Stomach (tissue), 9 donors: ENCODE measurements around the gene COA4. TPM values are rescaled to one million over a fixed set of nuclear protein-coding genes. Genes with fewer than 3 reads are reported as not detected.

ENCODE experiments used
- DNase-seq, 2 donors: peaks; one replicate each; pipeline versions ENCODE4 v3.0.0 to v3.0.0-alpha.2; 2013 to 2019
- H3K27ac ChIP-seq, 5 donors: fragments of 200-600 bp in 4 of 5; sonication (generic) in 4 of 5; one replicate each; pipeline ENCODE4 v1.5.1; 2013 to 2019; ENCODE audit warnings: mild to moderate bottlenecking in 1 of 5, moderate library complexity in 1 of 5
- H3K27me3 ChIP-seq, 3 donors: fragments of 200-600 bp; sonication (generic); one replicate each; pipeline ENCODE4 v1.5.1; 2017 to 2019; ENCODE audit warnings: mixed run types in 1 of 3
- H3K36me3 ChIP-seq, 4 donors: fragments of 200-600 bp; sonication (generic); 1 replicate in 3 of 4; 2 replicates in 1 of 4; pipeline ENCODE4 v1.5.1; 2016 to 2019
- H3K4me1 ChIP-seq, 4 donors: fragments of 200-600 bp; sonication (generic); one replicate each; pipeline ENCODE4 v1.5.1; 2016 to 2019
- H3K4me3 ChIP-seq, 4 donors: fragments of 200-600 bp; sonication (generic) in 3 of 4; one replicate each; pipeline ENCODE4 v1.5.1; 2016 to 2019; ENCODE audit warnings: mild to moderate bottlenecking in 1 of 4
- H3K9me3 ChIP-seq, 4 donors: fragments of 200-600 bp; sonication (generic); one replicate each; pipeline ENCODE4 v1.5.1; 2016 to 2019
- CTCF ChIP-seq, 7 experiments: fragments of 450-650 bp in 4 of 7; fragments of 200-600 bp in 3 of 7; sonication (generic) in 3 of 7; IDR thresholded peaks; one replicate each; pipeline ENCODE4 v1.5.1; 2016 to 2019; ENCODE audit warnings: antibody characterized with exemption in 7 of 7, control low read depth in 2 of 7, mild to moderate bottlenecking in 1 of 7
- EP300 ChIP-seq: sonication (generic); formaldehyde crosslinking; IDR thresholded peaks from one replicate; pipeline ENCODE4 v1.6.1; 2017; ENCODE audit warnings: antibody characterized with exemption
- POLR2A ChIP-seq, 4 donors: fragments of 450-650 bp; IDR thresholded peaks; one replicate each; pipeline ENCODE4 v1.6.1; 2016; ENCODE audit warnings: antibody characterized with exemption in 4 of 4, control low read depth in 2 of 4, mild to moderate bottlenecking in 1 of 4, moderate library complexity in 1 of 4
- POLR2AphosphoS5 ChIP-seq, 3 donors: sonication (generic); formaldehyde crosslinking; IDR thresholded peaks; one replicate each; pipeline ENCODE4 v1.6.1; 2016; ENCODE audit warnings: antibody characterized with exemption in 3 of 3
- WGBS, 5 donors: extraction: QIAGEN DNeasy Blood & Tissue Kit in 3 of 5; methylation state at CpG; one replicate each; pipeline versions ENCODE4 v1.1.5 to v1.1.7; 2013 to 2018; 5-methylcytosine and 5-hydroxymethylcytosine counted together
- intact Hi-C: fragments of 100-400 bp; cut with DNase I; formaldehyde crosslinking; loops from one replicate; pipeline ENCODE4 v1.15.1; 2023; ENCODE audit warnings: low total_unique reads
- polyA plus RNA-seq, 3 donors: library from polyadenylated mRNA; stranded (reverse); fragments of 200-250 nt; gene quantifications; one replicate each; pipeline ENCODE4 v1.2.3, GENCODE V29; 2013
- total RNA-seq, 5 donors: library from RNA; depleted of rRNA; stranded (reverse); fragments of >200 nt; gene quantifications; one replicate each; pipeline versions ENCODE4 v1.1.0 to v1.2.3, GENCODE V29; 2014 to 2016
- donor health status: healthy with polysubstance abuse.
- donor health status: Bipolar disorder and iron deficiency.
- donor health status: healthy.

Gene COA4
- total and polyA plus RNA-seq, 8 donors = 6.1 to 94.0 (median 60.8) TPM

- H3K36me3 ChIP-seq = peaks cover 0 to 88% (median 67%) of the 10 kb centered on the region in 4 donors
These were observed 43.6 kb downstream of the COA4 start for GRCh38 chr11:73833067-73833466.

GRCh38 chr11:73830261-73830660 is 46.4 kb downstream of the COA4 start:
- intact Hi-C loops = no loop called here
- Histone ChIP-seq H3K9me3 (no peaks in the 10 kb centered on the region), H3K27me3 (no peaks in the 10 kb centered on the region), H3K27ac (no peak overlapping the region), H3K4me1 (no peaks in the 10 kb centered on the region), H3K4me3 (no peak overlapping the region), H3K36me3 (peaks cover 0 to 88% (median 77%) of the 10 kb centered on the region in 4 donors)
- WGBS, 5 donors = 74 to 96% (median 93%) methylated on average over 1 of the region's 1 CpG
- no peak for TF ChIP-seq POLR2A (IDR thresholded peaks at IDR 0.05)
- no peak for TF ChIP-seq CTCF (IDR thresholded peaks at IDR 0.05)
- TF ChIP-seq EP300 = no peak
- TF ChIP-seq POLR2AphosphoS5 (IDR thresholded peaks at IDR 0.05) = no peak
- no peak for DNase-seq

More at GRCh38 chr11:73833067-73833466, 43.6 kb downstream of the COA4 start:
- intact Hi-C loops = no loop called here
- no peak overlapping the region for H3K4me3 ChIP-seq
- no peak for DNase-seq
- H3K4me1 ChIP-seq = no peaks in the 10 kb centered on the region
- WGBS, 5 donors = 78 to 88% (median 84%) methylated on average over 2 of the region's 2 CpGs
- TF ChIP-seq EP300 (no peak), POLR2AphosphoS5 (IDR thresholded peaks at IDR 0.05) (no peak), CTCF (IDR thresholded peaks at IDR 0.05) (no peak), POLR2A (IDR thresholded peaks at IDR 0.05) (no peak)
- H3K27me3 ChIP-seq = no peaks in the 10 kb centered on the region
- no peak overlapping the region for H3K27ac ChIP-seq
- no peaks in the 10 kb centered on the region for H3K9me3 ChIP-seq

Other genes starting within 250 kb of the COA4 start
- gene PLEKHB1, start 230.3 kb downstream of the COA4 start, total RNA-seq = 10 to 100 TPM in 3 of 5 donors, 1 to 10 TPM in 1, not detected in 1; 5.3 to 90.1 (median 11.8) TPM
- 10 to 100 TPM in 2 of 3 donors, 1 to 10 TPM in 1; 5.9 to 30.8 (median 19.2) TPM for gene PLEKHB1, start 230.3 kb downstream of the COA4 start, polyA plus RNA-seq
- gene RAB6A, start 115.8 kb downstream of the COA4 start, total RNA-seq = 100 to 1,000 TPM in 2 of 5 donors, 10 to 100 TPM in 3; 43.2 to 373 (median 89.4) TPM
- gene RAB6A, start 115.8 kb downstream of the COA4 start, polyA plus RNA-seq = 10 to 100 TPM; 34.7 to 64.5 (median 49.3) TPM
- 100 to 1,000 TPM in 1 of 5 donors, 10 to 100 TPM in 2, 1 to 10 TPM in 2; 1.2 to 118 (median 19.7) TPM for gene MRPL48, start 89.0 kb downstream of the COA4 start, total RNA-seq
- gene MRPL48, start 89.0 kb downstream of the COA4 start, polyA plus RNA-seq = 10 to 100 TPM; 36.1 to 50.5 (median 38.6) TPM
- gene PAAF1, start 153 bp upstream of the COA4 start, total RNA-seq = 10 to 100 TPM in 2 of 5 donors, 1 to 10 TPM in 2, not detected in 1; 5.4 to 20.4 (median 12.1) TPM
- 10 to 100 TPM in 2 of 3 donors, 1 to 10 TPM in 1; 10.0 to 20.3 (median 13.1) TPM for gene PAAF1, start 153 bp upstream of the COA4 start, polyA plus RNA-seq
- not detected for gene DNAJB13, start 74.2 kb upstream of the COA4 start, total RNA-seq
- gene DNAJB13, start 74.2 kb upstream of the COA4 start, polyA plus RNA-seq = under 1 TPM in 1 of 3 donors, not detected in 2; 0.28 TPM
- 100 to 1,000 TPM in 1 of 5 donors, 10 to 100 TPM in 4; 15.2 to 111 (median 41.9) TPM for gene UCP2, start 106.0 kb upstream of the COA4 start, total RNA-seq
- gene UCP2, start 106.0 kb upstream of the COA4 start, polyA plus RNA-seq = 10 to 100 TPM; 21.9 to 55.3 (median 49.3) TPM
- gene UCP3, start 132.2 kb upstream of the COA4 start, total RNA-seq = 10 to 100 TPM in 1 of 5 donors, 1 to 10 TPM in 1, under 1 TPM in 2, not detected in 1; under 0.01 to 28.0 (median 1.3) TPM
- 1 to 10 TPM in 1 of 3 donors, under 1 TPM in 2; 0.19 to 1.4 (median 0.70) TPM for gene UCP3, start 132.2 kb upstream of the COA4 start, polyA plus RNA-seq